GM12873 (cell line): ENCODE measurements around the gene DIS3L2.

ENCODE experiments used
- TF ChIP-seq, protein P1 (sequence below): IDR thresholded peaks from 2 replicates; pipeline ENCODE4 v1.5.1; 2012; ENCODE audit warnings: low read depth, mild to moderate bottlenecking, moderate library complexity, low read length, control low read depth; ENCODE audit not compliant: insufficient read depth; ENCODE audit errors: missing control alignments

The DIS3L2 gene

DNA sequence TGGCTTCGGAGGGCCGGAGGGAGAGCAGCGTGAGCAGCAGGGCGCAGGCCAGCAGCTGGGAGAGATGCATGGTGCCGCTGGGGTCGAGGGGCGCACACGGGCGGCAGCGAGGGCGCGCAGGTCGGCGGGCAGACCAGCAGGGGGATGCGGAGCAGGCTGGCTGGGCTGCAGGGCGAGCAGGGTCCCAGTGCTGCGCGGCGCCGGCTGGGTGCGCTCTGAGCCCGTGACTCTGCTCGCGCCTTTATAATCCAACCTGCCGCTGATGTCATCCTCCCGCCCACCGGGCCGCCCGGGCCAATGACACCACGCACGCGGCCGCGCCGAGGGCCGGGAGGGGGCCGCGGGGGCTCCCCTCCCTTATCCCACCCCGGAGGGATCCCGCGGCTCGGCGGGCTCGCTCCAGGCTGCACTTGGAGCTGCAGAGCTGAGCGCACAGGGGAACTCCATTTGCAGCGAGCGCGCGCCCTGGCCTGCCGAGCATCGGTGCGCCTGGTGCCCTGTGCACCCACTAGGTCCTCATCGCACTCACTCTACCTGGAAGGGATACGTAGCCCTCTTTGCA is 35.3 kb upstream of the DIS3L2 start, which contains the start of gene NPPC:
Gene NPPC, minus strand, starts transcription at position 217 of the 562 bp plus-strand sequence. Its CDS starts 147 bp downstream, at position 70.
- TF ChIP-seq, protein P1, sequence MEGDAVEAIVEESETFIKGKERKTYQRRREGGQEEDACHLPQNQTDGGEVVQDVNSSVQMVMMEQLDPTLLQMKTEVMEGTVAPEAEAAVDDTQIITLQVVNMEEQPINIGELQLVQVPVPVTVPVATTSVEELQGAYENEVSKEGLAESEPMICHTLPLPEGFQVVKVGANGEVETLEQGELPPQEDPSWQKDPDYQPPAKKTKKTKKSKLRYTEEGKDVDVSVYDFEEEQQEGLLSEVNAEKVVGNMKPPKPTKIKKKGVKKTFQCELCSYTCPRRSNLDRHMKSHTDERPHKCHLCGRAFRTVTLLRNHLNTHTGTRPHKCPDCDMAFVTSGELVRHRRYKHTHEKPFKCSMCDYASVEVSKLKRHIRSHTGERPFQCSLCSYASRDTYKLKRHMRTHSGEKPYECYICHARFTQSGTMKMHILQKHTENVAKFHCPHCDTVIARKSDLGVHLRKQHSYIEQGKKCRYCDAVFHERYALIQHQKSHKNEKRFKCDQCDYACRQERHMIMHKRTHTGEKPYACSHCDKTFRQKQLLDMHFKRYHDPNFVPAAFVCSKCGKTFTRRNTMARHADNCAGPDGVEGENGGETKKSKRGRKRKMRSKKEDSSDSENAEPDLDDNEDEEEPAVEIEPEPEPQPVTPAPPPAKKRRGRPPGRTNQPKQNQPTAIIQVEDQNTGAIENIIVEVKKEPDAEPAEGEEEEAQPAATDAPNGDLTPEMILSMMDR = peak; percentile 52

DNA sequence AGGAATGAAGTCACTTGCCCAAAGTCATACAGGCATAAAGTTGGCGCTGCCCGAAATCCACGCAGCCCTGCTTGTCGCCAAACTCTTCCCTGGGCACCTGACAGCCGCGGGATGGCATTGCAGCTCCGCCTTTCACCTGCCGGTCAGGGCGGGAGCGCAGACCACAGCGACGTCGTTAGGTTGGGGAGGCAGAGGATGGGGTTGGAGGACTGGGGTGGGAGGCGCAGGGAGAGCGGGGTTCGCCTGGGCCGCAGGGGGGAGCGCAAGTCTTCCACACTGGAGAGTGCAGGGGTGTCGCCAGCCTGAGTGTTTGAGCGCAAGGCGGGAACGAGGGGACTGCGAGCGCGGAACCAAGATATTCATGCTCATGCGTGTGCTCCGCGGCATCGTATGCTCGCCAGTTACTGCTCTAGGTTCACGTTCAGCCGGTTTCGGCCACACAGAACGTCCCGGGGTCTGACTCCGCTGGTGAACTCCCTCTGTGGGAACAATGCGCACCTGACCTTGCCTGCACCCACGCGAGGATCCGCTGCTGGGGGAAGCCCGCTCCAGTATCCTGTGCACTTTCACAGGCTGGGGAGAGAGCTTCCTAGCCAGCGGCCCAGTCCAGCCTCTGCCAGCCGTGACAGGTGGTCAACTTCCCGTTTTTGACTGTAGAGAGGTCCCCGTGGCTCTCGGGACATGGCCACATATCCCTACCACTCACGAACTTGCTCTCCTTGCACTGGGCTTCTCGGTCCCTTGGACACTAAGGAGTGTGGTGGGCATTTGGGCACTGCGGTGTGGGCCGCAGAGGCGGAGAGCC is 34.5 kb upstream of the DIS3L2 start:
- TF ChIP-seq, protein P1 = peak; percentile 11

DNA sequence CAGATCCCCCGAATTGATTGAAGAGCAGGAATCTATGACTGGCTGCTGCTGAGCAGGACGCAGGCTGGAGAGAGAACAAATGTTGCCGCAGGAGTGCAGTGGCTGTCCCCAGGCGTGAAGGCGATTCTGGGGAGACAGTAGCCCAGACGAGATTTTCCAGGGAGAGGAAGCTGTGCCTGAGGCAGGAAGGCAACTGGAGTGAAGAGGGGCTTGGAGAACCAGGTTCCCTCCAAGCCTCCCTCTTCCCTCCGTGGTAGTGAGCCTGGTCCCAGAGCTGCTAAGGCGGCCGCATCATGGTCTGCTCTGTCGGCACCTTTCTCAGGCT is 34.0 kb upstream of the DIS3L2 start:
- TF ChIP-seq, protein P1 = no peak

DNA sequence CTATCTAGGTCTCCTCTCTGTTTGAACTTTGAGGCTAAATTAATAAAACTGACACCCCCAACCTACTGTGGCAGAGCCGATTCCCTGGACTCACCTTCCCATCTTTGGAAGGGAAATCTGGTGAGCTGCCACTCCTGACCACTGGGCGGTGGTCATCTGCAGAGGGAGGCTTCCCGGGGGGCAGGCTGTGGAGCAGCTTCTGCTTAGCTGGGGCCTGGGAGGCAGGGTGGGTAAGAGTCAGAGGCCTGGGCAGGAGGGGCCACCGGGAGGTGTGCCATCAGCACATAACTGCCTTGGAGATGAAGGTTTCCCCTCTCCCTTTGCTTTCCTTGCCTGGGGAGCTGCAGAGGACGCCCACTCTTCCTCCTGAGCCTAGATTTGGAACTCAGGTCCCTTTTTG is 33.0 kb upstream of the DIS3L2 start:
- TF ChIP-seq, protein P1 = no peak

DNA sequence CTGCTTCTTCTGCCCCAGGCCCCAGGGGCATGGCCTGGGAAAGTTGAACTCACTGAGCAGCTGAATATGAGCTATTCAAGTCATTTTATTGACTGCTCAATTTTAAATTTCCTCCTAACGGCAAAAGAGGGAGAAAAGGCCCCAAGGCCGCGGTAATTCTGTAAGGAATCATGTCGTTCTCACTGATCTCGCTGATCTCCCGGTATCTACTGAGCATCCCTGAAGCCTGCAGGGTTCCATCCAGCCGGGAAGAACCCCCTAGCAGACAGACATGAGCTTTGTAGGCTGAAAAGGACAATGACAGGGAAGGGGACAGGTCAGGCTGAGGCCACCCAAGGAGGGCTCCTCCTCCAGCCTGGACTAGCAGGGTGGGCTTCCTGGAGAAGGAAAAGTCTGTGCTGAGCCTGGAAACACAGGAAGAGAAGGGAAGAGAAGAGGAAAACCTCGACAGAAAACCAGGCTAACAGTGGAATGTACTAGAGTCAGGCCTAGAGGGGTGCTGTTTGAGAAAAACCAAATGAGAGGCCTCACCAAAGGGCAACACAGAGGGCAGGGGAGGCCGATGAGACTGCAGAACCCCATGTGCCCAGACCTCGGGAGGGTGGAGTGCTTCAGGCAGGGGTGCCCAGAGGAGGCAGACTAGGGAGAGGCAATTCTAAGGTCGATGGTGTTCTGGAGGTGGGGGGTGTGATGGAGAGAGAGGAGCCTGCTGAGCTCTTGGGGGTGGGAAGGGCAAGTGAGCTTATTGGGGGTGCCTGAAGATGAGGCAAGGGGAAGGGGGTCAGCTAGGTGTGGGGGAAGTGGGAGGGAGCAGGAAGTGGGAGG is 32.4 kb upstream of the DIS3L2 start:
- TF ChIP-seq, protein P1 = no peak

DNA sequence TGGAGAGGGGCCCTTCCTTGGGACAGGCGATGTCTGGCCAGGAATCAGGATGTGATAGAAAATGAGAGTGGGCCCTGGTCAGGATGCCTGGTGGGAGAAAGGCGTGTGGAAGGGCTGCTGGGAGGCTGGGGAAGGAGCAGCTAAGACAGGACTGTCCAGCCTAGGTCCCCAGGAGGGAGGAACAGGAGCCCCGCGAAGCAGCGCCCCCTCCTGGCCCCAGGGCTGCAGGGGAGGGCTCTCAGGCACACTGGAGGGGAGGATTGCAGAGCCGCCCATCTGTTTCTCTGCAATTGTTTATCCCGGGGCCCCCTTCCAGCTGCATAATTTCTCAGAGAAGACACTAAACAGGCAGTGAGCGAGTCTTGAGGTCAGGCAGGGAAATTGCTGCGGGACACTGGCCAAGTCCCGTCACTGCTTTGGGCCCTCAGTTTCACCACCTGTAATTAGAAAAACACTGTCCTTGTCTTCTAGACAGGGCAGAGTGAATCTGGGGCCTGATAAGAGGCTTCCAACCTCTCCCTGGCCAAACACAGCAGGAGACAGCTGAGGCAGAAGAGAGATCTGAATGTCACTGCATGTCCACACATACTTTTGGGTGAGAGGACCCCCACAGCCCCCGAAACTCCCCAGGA is 31.4 kb upstream of the DIS3L2 start:
- TF ChIP-seq, protein P1 = peak; percentile 68
